Measurements from ENCODE around the gene SPATA13. TPM values are rescaled to one million over a fixed set of nuclear protein-coding genes. Genes with fewer than 3 reads are reported as not detected.

The SPATA13 gene
- total RNA-seq, 1 experiment from 2014 or later = 14.1 TPM

GRCh38 chr13:24218338-24218737 lies 57.8 kb downstream of the SPATA13 start:
- H3K27me3 Mint-ChIP-seq (ENCODE audit: low read depth) = no peaks in the 10 kb centered on the region
- Histone ChIP-seq H2AK5ac (ENCODE audit: insufficient read length, low read length) (no peak overlapping the region), H3K4ac (ENCODE audit: low read depth, low read length) (no peak overlapping the region), H2BK20ac (ENCODE audit: low read depth, low read length, poor library complexity, severe bottlenecking) (no peak overlapping the region), H3K56ac (ENCODE audit: insufficient read length, low read depth, low read length) (no peak overlapping the region), H3T11ph (ENCODE audit: low read length) (no peak overlapping the region), H4K5ac (ENCODE audit: insufficient read length, low read depth, low read length) (no peak overlapping the region), H3K14ac (ENCODE audit: insufficient read depth, low read length) (no peak overlapping the region), H2BK12ac (ENCODE audit: insufficient read length, low read depth, low read length) (no peak overlapping the region), H2AFZ (ENCODE audit: low read length) (no peak overlapping the region), H3K27ac (ENCODE audit: insufficient read length, low read depth, low read length) (no peak overlapping the region), H3K4me2 (ENCODE audit: insufficient read depth, insufficient read length, low read length) (no peak overlapping the region), H2BK120ac (ENCODE audit: low read depth, low read length, poor library complexity, severe bottlenecking) (no peak overlapping the region), H4K91ac (ENCODE audit: insufficient read length, low read depth, low read length) (no peak overlapping the region), H2BK5ac (ENCODE audit: insufficient read length, low read length) (no peak overlapping the region), H3K23ac (ENCODE audit: insufficient read length, low read depth, low read length) (no peak overlapping the region), H2BK15ac (ENCODE audit: low read depth, low read length) (no peak overlapping the region), H3K9ac (ENCODE audit: extremely low read depth, insufficient read length, low read length) (no peak overlapping the region), H3K79me1 (ENCODE audit: insufficient read depth, low read depth, low read length, poor library complexity, severe bottlenecking) (no peaks in the 10 kb centered on the region), H3K4me1 (ENCODE audit: insufficient read depth, low read length) (peaks cover 8% of the 10 kb centered on the region; the same call in 1 of the 2 replicates), H3K9me3 (ENCODE audit: control insufficient read depth, low read depth, low read length) (no peaks in the 10 kb centered on the region), H4K8ac (replicated peaks; ENCODE audit: insufficient read length, low read depth, low read length) (no peak overlapping the region), H3K18ac (ENCODE audit: insufficient read length, low read depth, low read length) (no peak overlapping the region), H4K20me1 (ENCODE audit: control insufficient read depth, insufficient read depth, insufficient read length) (no peaks in the 10 kb centered on the region), H3K27me3 (ENCODE audit: insufficient read depth, low read length) (no peaks in the 10 kb centered on the region), H3K79me2 (ENCODE audit: insufficient read depth, low read length) (peaks cover 4% of the 10 kb centered on the region; the same call in 1 of the 2 replicates), H3K23me2 (ENCODE audit: insufficient read length, low read depth, low read length, poor library complexity, severe bottlenecking) (no peaks in the 10 kb centered on the region)
- no peak overlapping the region for H3K4me3 Mint-ChIP-seq
- TF ChIP-seq CTCF (conservative IDR thresholded peaks at IDR 0.05) = no peak
- peaks cover 37 to 48% of the 10 kb centered on the region in 2 experiments for H3K4me1 Mint-ChIP-seq
- H3K36me3 Mint-ChIP-seq (ENCODE audit: insufficient read depth in 1 of 3, low read depth in 3 of 3) = no peaks in the 10 kb centered on the region; a peak in 1 of 7 replicates
- DNase-seq = no peak
- no CpG with 5 or more reads among the region's 3 CpGs for WGBS (ENCODE audit: extremely low coverage, insufficient read length, low lambda C conversion rate)
- no peaks in the 10 kb centered on the region for H3K9me3 Mint-ChIP-seq
- H3K27ac Mint-ChIP-seq = peak overlapping the region in 2 of 3 experiments; percentile 23 to 44; a peak in 2 of 7 replicates

All from H9 (cell line).